GM23248 (cell line): ENCODE data around the gene TSEN54. TPM values are rescaled to one million over a fixed set of nuclear protein-coding genes. Genes with fewer than 3 reads are reported as not detected.

Experiments used
- DNase-seq: peaks from one replicate; pipeline ENCODE4 v3.0.0-alpha.2; 2015
- H2AFZ ChIP-seq: fragments of 200-600 bp; sonication (generic); 2 replicates; pipeline ENCODE4 v1.6.1; 2016; ENCODE audit warnings: antibody characterized with exemption
- H3F3A ChIP-seq: fragments of 200-600 bp; sonication (generic); 2 replicates; pipeline ENCODE4 v1.6.1; 2016; ENCODE audit warnings: mild to moderate bottlenecking, antibody characterized with exemption, mixed run types; ENCODE audit not compliant: insufficient read depth
- H3K27ac ChIP-seq: fragments of 200-600 bp; sonication (generic); 2 replicates; pipeline ENCODE4 v1.5.1; 2016; ENCODE audit warnings: mild to moderate bottlenecking
- H3K27me3 ChIP-seq: fragments of 200-600 bp; sonication (generic); replicated peaks from 2 replicates; pipeline ENCODE4 v1.6.1; 2016; ENCODE audit warnings: mild to moderate bottlenecking; ENCODE audit not compliant: insufficient read depth
- H3K36me3 ChIP-seq: fragments of 200-600 bp; sonication (generic); 2 replicates; pipeline ENCODE4 v1.6.1; 2016; ENCODE audit warnings: low read depth, mild to moderate bottlenecking
- H3K4me1 ChIP-seq: fragments of 200-600 bp; sonication (generic); 2 replicates; pipeline ENCODE4 v1.6.1; 2016; ENCODE audit warnings: mild to moderate bottlenecking; ENCODE audit not compliant: insufficient read depth
- H3K4me2 ChIP-seq: fragments of 200-600 bp; sonication (generic); one replicate; pipeline ENCODE4 v1.6.1; 2016; ENCODE audit warnings: mild to moderate bottlenecking; ENCODE audit not compliant: unreplicated experiment
- H3K4me3 ChIP-seq: fragments of 200-600 bp; sonication (generic); 2 replicates; pipeline ENCODE4 v1.5.1; 2016; ENCODE audit warnings: mild to moderate bottlenecking
- H3K79me2 ChIP-seq: fragments of 200-600 bp; sonication (generic); 2 replicates; pipeline ENCODE4 v1.6.1; 2016; ENCODE audit warnings: mild to moderate bottlenecking; ENCODE audit not compliant: insufficient read depth
- H3K9ac ChIP-seq: fragments of 200-600 bp; sonication (generic); 2 replicates; pipeline ENCODE4 v1.6.1; 2016; ENCODE audit warnings: mild to moderate bottlenecking
- H3K9me2 ChIP-seq: fragments of 200-600 bp; sonication (generic); 2 replicates; pipeline ENCODE4 v1.6.1; 2016; ENCODE audit warnings: mixed run types, mild to moderate bottlenecking, moderate library complexity; ENCODE audit not compliant: insufficient read depth
- H3K9me3 ChIP-seq: fragments of 200-600 bp; sonication (generic); one replicate; pipeline ENCODE4 v1.6.1; 2017; ENCODE audit warnings: low read depth
- H4K20me1 ChIP-seq: fragments of 200-600 bp; sonication (generic); 2 replicates; pipeline ENCODE4 v1.6.0; 2016; ENCODE audit not compliant: insufficient read depth
- EZH2 ChIP-seq: fragments of 200-600 bp; sonication (generic); IDR thresholded peaks from 2 replicates; pipeline ENCODE4 v1.6.1; 2018; ENCODE audit warnings: antibody characterized with exemption, mild to moderate bottlenecking; ENCODE audit not compliant: insufficient read depth, poor library complexity, severe bottlenecking
- EZH2phosphoT487 ChIP-seq: fragments of 200-600 bp; sonication (generic); IDR thresholded peaks from 2 replicates; pipeline ENCODE4 v1.6.1; 2018; ENCODE audit warnings: antibody characterized with exemption, moderate library complexity, mild to moderate bottlenecking, low read depth; ENCODE audit not compliant: insufficient read depth
- WGBS, 2 experiments: methylation state at CpG; one replicate each; pipeline ENCODE4 v1.1.6; 2015 to 2017; ENCODE audit warnings: low lambda C conversion rate in 2 of 2, low coverage in 1 of 2; ENCODE audit errors: missing lambda C conversion rate in 2 of 2; 5-methylcytosine and 5-hydroxymethylcytosine counted together
- in situ Hi-C: fragments of 300-500 bp; cut with MboI; formaldehyde crosslinking; loops from 2 replicates; pipeline ENCODE4 v1.15.0; 2020
- polyA plus RNA-seq: library from polyadenylated mRNA; unstranded; fragments of >200 nt; fragmentation: Nextera tagmentation; extraction: Ambion mirVana; gene quantifications from 2 replicates; pipeline ENCODE4 v1.2.1, GENCODE V29; 2016
- total RNA-seq: library from RNA; depleted of rRNA; stranded (reverse); fragments of >200 nt; shearing (Covaris generic); gene quantifications from 2 replicates; pipeline ENCODE4 v1.2.3, GENCODE V29; 2014

The TSEN54 gene
- total and polyA plus RNA-seq, 2 experiments from 2014 or later, result 9.8 to 10.7 TPM

DNA sequence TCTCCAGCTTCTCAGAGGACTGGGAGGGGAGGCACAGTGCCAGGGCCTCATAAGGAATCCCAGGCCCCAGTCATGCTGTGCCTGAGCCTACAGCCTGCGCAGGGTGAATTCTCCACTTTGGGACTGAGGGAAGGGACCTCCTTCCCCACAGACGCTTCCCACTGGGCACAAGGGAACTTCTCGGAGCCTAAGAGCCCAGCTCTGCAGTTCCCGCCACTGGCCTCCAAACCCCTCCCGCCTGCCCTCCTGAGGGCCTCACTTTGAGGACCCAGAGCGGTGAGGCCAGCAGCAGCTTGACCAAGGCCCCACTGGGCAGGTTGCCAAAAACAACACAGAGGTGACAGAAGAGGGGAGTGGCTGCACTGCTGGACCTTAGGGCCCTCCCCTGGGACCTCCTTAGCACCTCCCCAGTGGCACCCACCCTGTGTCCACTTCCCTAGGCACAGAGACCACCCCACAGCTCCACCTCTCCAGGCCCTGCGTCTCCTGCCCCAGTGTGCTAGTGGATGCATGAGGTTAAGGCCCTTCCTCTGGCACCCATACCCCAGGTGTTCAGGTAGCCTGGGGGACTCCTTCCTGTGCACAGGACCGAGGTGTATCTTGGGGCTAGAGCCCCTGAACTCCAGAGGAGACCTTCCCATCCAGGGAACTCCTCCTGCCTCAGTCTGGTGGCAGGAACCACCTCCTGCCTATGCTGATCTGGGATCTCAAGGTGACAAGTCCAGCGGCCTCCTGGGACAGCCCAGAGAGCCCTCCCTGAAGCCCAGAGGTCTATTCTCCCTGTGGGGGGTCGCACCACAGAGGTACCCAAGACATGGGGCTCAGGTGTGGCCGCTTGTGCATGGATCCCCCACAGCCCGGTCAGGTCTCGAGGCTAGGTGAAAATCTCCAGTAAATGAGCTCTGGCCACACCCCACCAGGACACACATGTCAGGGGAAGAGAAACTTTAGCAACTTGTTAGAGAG lies 4.4 kb upstream of the TSEN54 start:
- H3F3A ChIP-seq, result no peaks in the 10 kb centered on the region
- H3K9ac ChIP-seq, result no peak overlapping the region
- 88 to 91% methylated on average over 13 of the region's 13 CpGs for WGBS, 2 experiments
- in situ Hi-C loops, result loop anchor here (10.0 kb wide), 1 partner anchor 87 kb away; no protein-coding TSS in a partner anchor
- no peaks in the 10 kb centered on the region for H3K36me3 ChIP-seq
- no peaks in the 10 kb centered on the region for H3K9me3 ChIP-seq
- no peaks in the 10 kb centered on the region for H3K27me3 ChIP-seq
- H3K4me1 ChIP-seq, result no peaks in the 10 kb centered on the region
- TF ChIP-seq EZH2, result no peak
- no peak for TF ChIP-seq EZH2phosphoT487
- no peak overlapping the region for H2AFZ ChIP-seq
- DNase-seq, result no peak
- H3K9me2 ChIP-seq, result no peaks in the 10 kb centered on the region
- no peak overlapping the region for H3K4me3 ChIP-seq
- no peak overlapping the region for H3K4me2 ChIP-seq
- no peaks in the 10 kb centered on the region for H4K20me1 ChIP-seq
- H3K27ac ChIP-seq, result no peak overlapping the region
- 0 out of 2 replicates have a peak, but pooled peaks cover 4% of the 10 kb centered on the region for H3K79me2 ChIP-seq

GRCh38 chr17:75512926-75513640 lies 3.2 kb upstream of the TSEN54 start:
- Histone ChIP-seq H3F3A (no peaks in the 10 kb centered on the region), H3K4me1 (no peaks in the 10 kb centered on the region), H2AFZ (no peak overlapping the region), H3K79me2 (0 out of 2 replicates have a peak, but pooled peaks cover 4% of the 10 kb centered on the region), H3K27me3 (no peaks in the 10 kb centered on the region), H3K4me2 (no peak overlapping the region), H4K20me1 (no peaks in the 10 kb centered on the region), H3K36me3 (no peaks in the 10 kb centered on the region), H3K9ac (no peak overlapping the region), H3K4me3 (no peak overlapping the region), H3K27ac (no peak overlapping the region), H3K9me3 (no peaks in the 10 kb centered on the region), H3K9me2 (no peaks in the 10 kb centered on the region)
- in situ Hi-C loops, result loop anchor here (10.0 kb wide), 1 partner anchor 88 kb away; no protein-coding TSS in a partner anchor
- TF ChIP-seq EZH2 (no peak), EZH2phosphoT487 (no peak)
- 52 to 53% methylated on average over 10 of the region's 10 CpGs for WGBS, 2 experiments
- peak; percentile 50 for DNase-seq

GRCh38 chr17:75513641-75514000 lies 2.7 kb upstream of the TSEN54 start:
- H3K4me2 ChIP-seq, result no peak overlapping the region
- no peaks in the 10 kb centered on the region for H4K20me1 ChIP-seq

DNA sequence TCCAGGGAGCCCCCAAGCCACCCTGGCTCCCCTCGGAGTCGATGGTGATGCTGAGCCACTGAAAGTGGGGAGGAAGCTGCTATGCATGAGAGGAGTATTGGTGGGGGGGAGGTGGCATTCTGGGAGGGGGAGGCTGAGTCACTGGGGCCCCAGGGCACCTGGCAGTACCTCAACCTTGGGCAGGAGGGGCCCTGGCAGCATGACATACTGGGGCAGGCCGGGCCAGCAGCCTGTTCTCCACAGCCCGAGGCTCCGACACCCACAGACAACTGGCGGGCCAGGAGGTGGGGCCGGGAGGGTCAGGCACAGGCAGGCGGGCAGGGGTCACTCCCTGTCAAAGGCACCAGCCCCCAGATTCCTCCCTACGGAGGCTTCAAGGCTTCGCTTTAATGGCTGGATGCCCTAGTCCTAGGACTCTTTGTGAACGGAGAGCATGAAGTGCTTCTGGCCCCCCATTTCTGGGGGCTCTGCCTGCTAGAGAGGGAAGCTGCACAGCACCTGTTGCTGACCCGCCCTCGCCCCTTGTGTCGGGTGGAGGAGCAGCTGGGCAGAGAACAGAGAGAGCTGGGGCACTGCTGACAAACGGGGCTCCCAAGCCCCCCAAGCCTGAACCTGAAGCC lies 1.9 kb upstream of the TSEN54 start:
- WGBS, 2 experiments, result 10 to 18% methylated on average over 14 to 15 of the region's 15 CpGs
- Histone ChIP-seq H3K27ac (no peak overlapping the region), H3K79me2 (0 out of 2 replicates have a peak, but pooled peaks cover 4% of the 10 kb centered on the region), H3K9ac (peak overlapping the region; percentile 72), H4K20me1 (no peaks in the 10 kb centered on the region), H3K9me3 (no peaks in the 10 kb centered on the region), H3K4me1 (no peaks in the 10 kb centered on the region), H3K36me3 (no peaks in the 10 kb centered on the region), H3K4me3 (peak overlapping the region; percentile 76), H3F3A (no peaks in the 10 kb centered on the region), H3K27me3 (no peaks in the 10 kb centered on the region), H3K4me2 (peak overlapping the region; percentile 90), H3K9me2 (no peaks in the 10 kb centered on the region), H2AFZ (peak overlapping the region; percentile 96)
- TF ChIP-seq EZH2 (no peak), EZH2phosphoT487 (no peak)
- DNase-seq, result peak; percentile 40
- in situ Hi-C loops, result loop anchor here (10.0 kb wide), 1 partner anchor 90 kb away; no protein-coding TSS in a partner anchor

More at GRCh38 chr17:75513641-75514000, 2.7 kb upstream of the TSEN54 start:
- H3F3A ChIP-seq, result no peaks in the 10 kb centered on the region
- H3K27me3 ChIP-seq, result no peaks in the 10 kb centered on the region
- no peaks in the 10 kb centered on the region for H3K4me1 ChIP-seq
- in situ Hi-C loops, result loop anchor here (10.0 kb wide), 1 partner anchor 89 kb away; no protein-coding TSS in a partner anchor
- no peak overlapping the region for H3K27ac ChIP-seq
- H3K4me3 ChIP-seq, result no peak overlapping the region
- H3K9me3 ChIP-seq, result no peaks in the 10 kb centered on the region
- DNase-seq, result no peak
- no peak overlapping the region for H3K9ac ChIP-seq
- no peaks in the 10 kb centered on the region for H3K9me2 ChIP-seq
- H3K79me2 ChIP-seq, result 0 out of 2 replicates have a peak, but pooled peaks cover 4% of the 10 kb centered on the region
- WGBS, 2 experiments, result 93 to 97% methylated on average over 17 of the region's 17 CpGs
- no peaks in the 10 kb centered on the region for H3K36me3 ChIP-seq
- TF ChIP-seq EZH2, result no peak
- no peak for TF ChIP-seq EZH2phosphoT487
- H2AFZ ChIP-seq, result no peak overlapping the region
